Measurements from ENCODE around the gene COPG2.

The COPG2 gene

DNA sequence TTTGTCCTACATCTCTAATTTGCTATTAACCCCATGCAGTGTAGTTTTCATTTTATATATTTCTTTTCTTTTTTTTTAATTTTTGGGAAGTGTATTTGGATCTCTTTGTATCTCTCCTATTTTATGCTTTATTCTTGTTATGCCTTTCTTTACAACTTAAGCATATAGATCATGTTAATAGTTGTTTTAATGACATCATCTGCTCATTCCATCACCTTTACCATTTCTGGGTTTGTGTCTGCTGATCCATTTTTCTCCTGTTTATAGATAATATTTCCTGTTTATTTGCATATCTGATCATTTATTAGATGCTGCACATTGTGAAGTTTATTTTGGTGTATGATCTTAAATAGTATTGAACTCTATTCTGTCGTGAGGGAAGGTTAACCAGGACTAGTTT, 13.7 kb downstream of the COPG2 start:
- Histone ChIP-seq H2BK120ac (ENCODE audit: low read depth, low read length) (no peak overlapping the region), H2BK15ac (ENCODE audit: low read depth, poor library complexity, severe bottlenecking) (no peak overlapping the region), H3K4me1 (ENCODE audit: control insufficient read depth, insufficient read depth, low read depth, low read length) (no peaks in the 10 kb centered on the region), H3K27me3 (ENCODE audit: control insufficient read depth in 1 of 2, insufficient read depth in 1 of 2, low read length in 2 of 2) (no peaks in the 10 kb centered on the region), H3K4me3 (ENCODE audit: insufficient read depth in 1 of 2, low read depth in 1 of 2, low read length in 2 of 2) (no peak overlapping the region), H3K27ac (ENCODE audit: low read length, poor library complexity, severe bottlenecking) (no peak overlapping the region), H3K9ac (ENCODE audit: low read length) (no peak overlapping the region), H2BK12ac (ENCODE audit: low read length in 2 of 2) (no peak overlapping the region), H3K36me3 (ENCODE audit: control insufficient read depth in 1 of 2, insufficient read depth in 2 of 2, low read depth in 1 of 2, low read length in 2 of 2) (peaks cover 3 to 21% of the 10 kb centered on the region in 2 experiments), H3K23ac (ENCODE audit: low read length in 2 of 2) (no peak overlapping the region), H3K4ac (ENCODE audit: low read depth in 1 of 2, low read length in 2 of 2) (no peak overlapping the region), H3K9me3 (ENCODE audit: control insufficient read depth, low read length) (no peaks in the 10 kb centered on the region), H2BK5ac (ENCODE audit: low read depth, low read length, poor library complexity, severe bottlenecking) (no peak overlapping the region), H3K79me1 (replicated peaks; ENCODE audit: low read length, poor library complexity, severe bottlenecking) (peaks cover 4% of the 10 kb centered on the region), H3K18ac (ENCODE audit: low read depth in 1 of 2, low read length in 2 of 2) (no peak overlapping the region), H3K14ac (ENCODE audit: low read length in 2 of 2) (no peak overlapping the region), H2AFZ (ENCODE audit: low read depth, low read length) (no peak overlapping the region), H2AK5ac (ENCODE audit: low read length, severe bottlenecking) (no peak overlapping the region), H3K4me2 (ENCODE audit: low read length, poor library complexity, severe bottlenecking) (no peak overlapping the region), H4K91ac (ENCODE audit: low read length) (no peak overlapping the region), H4K8ac (ENCODE audit: low read length) (no peak overlapping the region)
- 70% methylated on average over 1 of the region's 1 CpG for WGBS
- no peak for DNase-seq

DNA sequence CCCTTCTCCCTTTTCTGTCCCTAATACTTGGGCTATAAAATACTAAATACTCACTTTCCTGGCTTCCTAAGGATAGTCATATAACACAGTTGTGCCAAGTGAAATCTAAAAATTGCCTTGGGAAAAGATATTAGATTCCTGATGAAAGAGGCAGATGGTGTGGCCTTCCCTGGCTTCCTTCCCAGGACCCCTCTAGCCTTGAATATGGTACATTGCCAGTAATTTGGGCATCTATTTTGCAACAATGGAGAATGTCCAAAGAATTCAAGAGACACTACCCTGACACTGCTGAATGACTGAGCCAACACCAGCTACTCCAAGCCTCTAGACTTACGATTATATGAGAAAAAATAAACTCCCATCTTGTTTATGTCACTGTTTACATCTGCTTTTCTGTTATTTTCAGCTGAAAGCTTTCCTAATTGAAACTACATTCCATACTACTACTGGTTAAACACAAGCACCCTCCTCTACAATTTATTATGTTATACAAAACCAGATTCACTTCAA, 17.9 kb downstream of the COPG2 start:
- H2BK120ac ChIP-seq (ENCODE audit: low read depth, low read length): no peak overlapping the region
- peaks cover 0 to 26% of the 10 kb centered on the region in 2 experiments for H3K36me3 ChIP-seq (ENCODE audit: control insufficient read depth in 1 of 2, insufficient read depth in 2 of 2, low read depth in 1 of 2, low read length in 2 of 2)
- H3K79me1 ChIP-seq (replicated peaks; ENCODE audit: low read length, poor library complexity, severe bottlenecking): peaks cover 4% of the 10 kb centered on the region
- H2AFZ ChIP-seq (ENCODE audit: low read depth, low read length): no peak overlapping the region
- DNase-seq: peak; percentile 6
- H3K4me2 ChIP-seq (ENCODE audit: low read length, poor library complexity, severe bottlenecking): no peak overlapping the region
- H3K4ac ChIP-seq (ENCODE audit: low read depth in 1 of 2, low read length in 2 of 2): no peak overlapping the region
- no peak overlapping the region for H3K23ac ChIP-seq (ENCODE audit: low read length in 2 of 2)
- H3K18ac ChIP-seq (ENCODE audit: low read depth in 1 of 2, low read length in 2 of 2): no peak overlapping the region
- H3K9me3 ChIP-seq (ENCODE audit: control insufficient read depth, low read length): no peaks in the 10 kb centered on the region
- H4K91ac ChIP-seq (ENCODE audit: low read length): no peak overlapping the region
- no peak overlapping the region for H4K8ac ChIP-seq (ENCODE audit: low read length)
- no peaks in the 10 kb centered on the region for H3K4me1 ChIP-seq (ENCODE audit: control insufficient read depth, insufficient read depth, low read depth, low read length)
- H2BK15ac ChIP-seq (ENCODE audit: low read depth, poor library complexity, severe bottlenecking): no peak overlapping the region
- H3K27me3 ChIP-seq (ENCODE audit: control insufficient read depth in 1 of 2, insufficient read depth in 1 of 2, low read length in 2 of 2): no peaks in the 10 kb centered on the region
- no peak overlapping the region for H3K27ac ChIP-seq (ENCODE audit: low read length, poor library complexity, severe bottlenecking)
- no peak overlapping the region for H2BK5ac ChIP-seq (ENCODE audit: low read depth, low read length, poor library complexity, severe bottlenecking)
- 85% methylated on average over 1 of the region's 1 CpG for whole genome bisulfite sequencing
- H3K4me3 ChIP-seq (ENCODE audit: insufficient read depth in 1 of 2, low read depth in 1 of 2, low read length in 2 of 2): no peak overlapping the region
- no peak overlapping the region for H2BK12ac ChIP-seq (ENCODE audit: low read length in 2 of 2)
- no peak overlapping the region for H2AK5ac ChIP-seq (ENCODE audit: low read length, severe bottlenecking)
- H3K9ac ChIP-seq (ENCODE audit: low read length): no peak overlapping the region
- H3K14ac ChIP-seq (ENCODE audit: low read length in 2 of 2): no peak overlapping the region

DNA sequence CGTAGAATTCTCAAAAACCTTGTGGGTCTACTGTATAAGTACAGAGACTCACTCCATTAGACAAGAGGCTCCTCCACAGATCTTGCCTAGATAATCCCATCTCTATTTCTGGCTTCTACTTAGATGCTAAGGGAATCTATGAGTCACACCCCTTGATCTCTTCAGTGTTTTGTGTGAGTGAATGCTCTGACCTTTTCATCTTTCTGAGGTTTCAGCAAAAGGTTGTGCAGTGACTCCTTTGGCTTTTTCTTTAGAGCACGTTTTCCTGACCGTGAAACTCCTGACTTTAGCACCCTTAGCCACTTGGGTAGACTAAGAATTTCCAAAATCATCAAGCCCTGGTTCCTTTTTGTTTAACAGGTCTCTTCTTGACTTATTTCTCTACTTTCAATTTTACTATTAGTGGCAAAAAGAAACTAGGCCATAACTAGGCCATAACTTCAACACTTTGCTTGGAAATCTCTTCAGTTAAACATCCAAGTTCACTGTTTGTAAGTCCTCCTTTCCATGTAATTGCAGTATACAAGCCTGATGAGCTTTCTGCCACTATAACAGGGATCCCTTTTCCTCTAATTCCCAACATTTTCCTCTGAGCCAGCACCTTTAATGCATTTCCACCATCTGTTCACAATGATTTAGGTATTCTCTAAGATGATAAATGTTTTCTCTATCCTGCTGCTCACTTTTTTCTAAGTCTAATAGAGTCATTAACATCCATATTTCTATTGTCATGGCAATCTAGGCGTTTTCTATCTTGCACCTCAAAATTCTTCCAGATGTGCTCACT, 19.4 kb downstream of the COPG2 start:
- no peak overlapping the region for H4K8ac ChIP-seq (ENCODE audit: low read length)
- no peak overlapping the region for H3K4ac ChIP-seq (ENCODE audit: low read depth in 1 of 2, low read length in 2 of 2)
- no peaks in the 10 kb centered on the region for H3K4me1 ChIP-seq (ENCODE audit: control insufficient read depth, insufficient read depth, low read depth, low read length)
- no peak overlapping the region for H3K4me3 ChIP-seq (ENCODE audit: insufficient read depth in 1 of 2, low read depth in 1 of 2, low read length in 2 of 2)
- no peak overlapping the region for H2AFZ ChIP-seq (ENCODE audit: low read depth, low read length)
- H3K27ac ChIP-seq (ENCODE audit: low read length, poor library complexity, severe bottlenecking): no peak overlapping the region
- H2BK12ac ChIP-seq (ENCODE audit: low read length in 2 of 2): no peak overlapping the region
- H3K79me1 ChIP-seq (replicated peaks; ENCODE audit: low read length, poor library complexity, severe bottlenecking): peaks cover 5% of the 10 kb centered on the region
- H2BK15ac ChIP-seq (ENCODE audit: low read depth, poor library complexity, severe bottlenecking): no peak overlapping the region
- no peak overlapping the region for H3K4me2 ChIP-seq (ENCODE audit: low read length, poor library complexity, severe bottlenecking)
- H3K14ac ChIP-seq (ENCODE audit: low read length in 2 of 2): no peak overlapping the region
- 64% methylated on average over 4 of the region's 4 CpGs for WGBS
- no peak overlapping the region for H4K91ac ChIP-seq (ENCODE audit: low read length)
- no peak overlapping the region for H3K23ac ChIP-seq (ENCODE audit: low read length in 2 of 2)
- no peaks in the 10 kb centered on the region for H3K27me3 ChIP-seq (ENCODE audit: control insufficient read depth in 1 of 2, insufficient read depth in 1 of 2, low read length in 2 of 2)
- H2AK5ac ChIP-seq (ENCODE audit: low read length, severe bottlenecking): no peak overlapping the region
- no peak overlapping the region for H2BK120ac ChIP-seq (ENCODE audit: low read depth, low read length)
- H3K36me3 ChIP-seq (ENCODE audit: control insufficient read depth in 1 of 2, insufficient read depth in 2 of 2, low read depth in 1 of 2, low read length in 2 of 2): peaks cover 5 to 30% of the 10 kb centered on the region in 2 experiments
- no peak overlapping the region for H3K18ac ChIP-seq (ENCODE audit: low read depth in 1 of 2, low read length in 2 of 2)
- H3K9me3 ChIP-seq (ENCODE audit: control insufficient read depth, low read length): no peaks in the 10 kb centered on the region
- no peak overlapping the region for H3K9ac ChIP-seq (ENCODE audit: low read length)
- H2BK5ac ChIP-seq (ENCODE audit: low read depth, low read length, poor library complexity, severe bottlenecking): no peak overlapping the region
- DNase-seq: peak; percentile 92

DNA sequence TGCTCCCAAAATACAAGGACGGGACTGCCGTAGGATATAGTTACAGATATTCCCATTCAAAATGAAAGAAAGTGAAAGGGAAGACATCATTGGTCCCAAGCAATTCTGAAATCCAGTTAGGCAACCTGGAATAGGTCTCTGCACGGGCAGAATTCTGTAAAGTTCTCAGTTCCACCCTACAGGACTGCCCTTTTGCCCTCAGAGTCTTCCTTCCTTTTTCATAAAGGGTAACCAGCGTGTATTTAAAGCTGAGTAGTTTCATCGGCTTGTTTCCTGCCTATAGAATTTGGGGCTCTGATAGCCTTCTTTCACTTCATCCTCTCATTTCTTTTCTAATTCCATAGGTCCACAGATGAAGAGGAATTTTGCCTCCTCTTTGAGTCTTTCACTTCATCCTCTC, 20.0 kb downstream of the COPG2 start:
- H2BK5ac ChIP-seq (ENCODE audit: low read depth, low read length, poor library complexity, severe bottlenecking): no peak overlapping the region
- no peak overlapping the region for H3K23ac ChIP-seq (ENCODE audit: low read length in 2 of 2)
- no peak overlapping the region for H3K4ac ChIP-seq (ENCODE audit: low read depth in 1 of 2, low read length in 2 of 2)
- no peak overlapping the region for H2BK12ac ChIP-seq (ENCODE audit: low read length in 2 of 2)
- no peak overlapping the region for H3K9ac ChIP-seq (ENCODE audit: low read length)
- H2AK5ac ChIP-seq (ENCODE audit: low read length, severe bottlenecking): no peak overlapping the region
- H4K91ac ChIP-seq (ENCODE audit: low read length): no peak overlapping the region
- no peaks in the 10 kb centered on the region for H3K27me3 ChIP-seq (ENCODE audit: control insufficient read depth in 1 of 2, insufficient read depth in 1 of 2, low read length in 2 of 2)
- peaks cover 4% of the 10 kb centered on the region for H3K79me1 ChIP-seq (replicated peaks; ENCODE audit: low read length, poor library complexity, severe bottlenecking)
- 96% methylated on average over 5 of the region's 5 CpGs for WGBS
- H3K18ac ChIP-seq (ENCODE audit: low read depth in 1 of 2, low read length in 2 of 2): no peak overlapping the region
- H3K4me3 ChIP-seq (ENCODE audit: insufficient read depth in 1 of 2, low read depth in 1 of 2, low read length in 2 of 2): no peak overlapping the region
- H2AFZ ChIP-seq (ENCODE audit: low read depth, low read length): no peak overlapping the region
- no peak overlapping the region for H2BK120ac ChIP-seq (ENCODE audit: low read depth, low read length)
- H3K4me1 ChIP-seq (ENCODE audit: control insufficient read depth, insufficient read depth, low read depth, low read length): no peaks in the 10 kb centered on the region
- no peak overlapping the region for H3K14ac ChIP-seq (ENCODE audit: low read length in 2 of 2)
- H3K27ac ChIP-seq (ENCODE audit: low read length, poor library complexity, severe bottlenecking): no peak overlapping the region
- no peaks in the 10 kb centered on the region for H3K9me3 ChIP-seq (ENCODE audit: control insufficient read depth, low read length)
- H3K4me2 ChIP-seq (ENCODE audit: low read length, poor library complexity, severe bottlenecking): no peak overlapping the region
- H2BK15ac ChIP-seq (ENCODE audit: low read depth, poor library complexity, severe bottlenecking): no peak overlapping the region
- no peak overlapping the region for H4K8ac ChIP-seq (ENCODE audit: low read length)
- peaks cover 5 to 30% of the 10 kb centered on the region in 2 experiments for H3K36me3 ChIP-seq (ENCODE audit: control insufficient read depth in 1 of 2, insufficient read depth in 2 of 2, low read depth in 1 of 2, low read length in 2 of 2)
- DNase-seq: no peak
